ENCODE data around the gene LONP2.

LONP2 gene

GRCh38 chr16:48347191-48347865 lies 103.2 kb downstream of the LONP2 start:
- no peaks in the 10 kb centered on the region for H3F3A ChIP-seq (ENCODE audit: insufficient read depth)
- no peaks in the 10 kb centered on the region for H3K9me2 ChIP-seq (replicated peaks; ENCODE audit: insufficient read depth, low read length)
- no peak overlapping the region for H3K4me2 ChIP-seq (ENCODE audit: low read depth, low read length, poor library complexity, severe bottlenecking)
- no peak overlapping the region for H3K27ac ChIP-seq (ENCODE audit: low read depth, low read length)
- TF ChIP-seq CTCF (IDR thresholded peaks at IDR 0.05; ENCODE audit: insufficient read depth, low read length, poor library complexity, severe bottlenecking) = no peak
- TF ChIP-seq EZH2phosphoT487 (conservative IDR thresholded peaks at IDR 0.05; ENCODE audit: low read length) = no peak
- no peak overlapping the region for H2AFZ ChIP-seq (ENCODE audit: low read depth, low read length, severe bottlenecking)
- H3K27me3 ChIP-seq (ENCODE audit: low read length) = no peaks in the 10 kb centered on the region
- no peaks in the 10 kb centered on the region for H4K20me1 ChIP-seq (ENCODE audit: low read depth, low read length)
- H3K79me2 ChIP-seq (ENCODE audit: insufficient read depth, low read length) = no peaks in the 10 kb centered on the region
- no peak overlapping the region for H3K9ac ChIP-seq (ENCODE audit: low read length)
- no peak overlapping the region for H3K4me3 ChIP-seq (ENCODE audit: insufficient read depth, low read length, poor library complexity, severe bottlenecking)
- H3K36me3 ChIP-seq (ENCODE audit: low read length) = no peaks in the 10 kb centered on the region; the same call in 1 of the 2 replicates
- H3K9me3 ChIP-seq (ENCODE audit: insufficient read depth, low read length) = no peaks in the 10 kb centered on the region

GRCh38 chr16:48347980-48348379 lies 103.9 kb downstream of the LONP2 start:
- H3K27ac ChIP-seq (ENCODE audit: low read depth, low read length) = no peak overlapping the region
- H3F3A ChIP-seq (ENCODE audit: insufficient read depth) = no peaks in the 10 kb centered on the region
- H3K4me2 ChIP-seq (ENCODE audit: low read depth, low read length, poor library complexity, severe bottlenecking) = no peak overlapping the region
- no peaks in the 10 kb centered on the region for H4K20me1 ChIP-seq (ENCODE audit: low read depth, low read length)
- no peaks in the 10 kb centered on the region for H3K9me2 ChIP-seq (replicated peaks; ENCODE audit: insufficient read depth, low read length)
- H2AFZ ChIP-seq (ENCODE audit: low read depth, low read length, severe bottlenecking) = no peak overlapping the region
- TF ChIP-seq CTCF (IDR thresholded peaks at IDR 0.05; ENCODE audit: insufficient read depth, low read length, poor library complexity, severe bottlenecking) = no peak
- no peak for TF ChIP-seq EZH2phosphoT487 (conservative IDR thresholded peaks at IDR 0.05; ENCODE audit: low read length)
- H3K27me3 ChIP-seq (ENCODE audit: low read length) = no peaks in the 10 kb centered on the region
- no peaks in the 10 kb centered on the region; the same call in 1 of the 2 replicates for H3K36me3 ChIP-seq (ENCODE audit: low read length)
- no peak overlapping the region for H3K9ac ChIP-seq (ENCODE audit: low read length)
- no peaks in the 10 kb centered on the region for H3K9me3 ChIP-seq (ENCODE audit: insufficient read depth, low read length)
- H3K79me2 ChIP-seq (ENCODE audit: insufficient read depth, low read length) = no peaks in the 10 kb centered on the region
- no peak overlapping the region for H3K4me3 ChIP-seq (ENCODE audit: insufficient read depth, low read length, poor library complexity, severe bottlenecking)

GRCh38 chr16:48350736-48351135 lies 106.6 kb downstream of the LONP2 start:
- no peak overlapping the region for H3K9ac ChIP-seq (ENCODE audit: low read length)
- H3F3A ChIP-seq (ENCODE audit: insufficient read depth) = no peaks in the 10 kb centered on the region
- no peaks in the 10 kb centered on the region for H4K20me1 ChIP-seq (ENCODE audit: low read depth, low read length)
- no peaks in the 10 kb centered on the region for H3K9me2 ChIP-seq (replicated peaks; ENCODE audit: insufficient read depth, low read length)
- H2AFZ ChIP-seq (ENCODE audit: low read depth, low read length, severe bottlenecking) = no peak overlapping the region
- no peak overlapping the region for H3K4me3 ChIP-seq (ENCODE audit: insufficient read depth, low read length, poor library complexity, severe bottlenecking)
- H3K4me2 ChIP-seq (ENCODE audit: low read depth, low read length, poor library complexity, severe bottlenecking) = no peak overlapping the region
- no peaks in the 10 kb centered on the region for H3K79me2 ChIP-seq (ENCODE audit: insufficient read depth, low read length)
- no peaks in the 10 kb centered on the region for H3K27me3 ChIP-seq (ENCODE audit: low read length)
- no peaks in the 10 kb centered on the region for H3K9me3 ChIP-seq (ENCODE audit: insufficient read depth, low read length)
- no peaks in the 10 kb centered on the region; the same call in 1 of the 2 replicates for H3K36me3 ChIP-seq (ENCODE audit: low read length)
- TF ChIP-seq EZH2phosphoT487 (conservative IDR thresholded peaks at IDR 0.05; ENCODE audit: low read length) = no peak
- TF ChIP-seq CTCF (IDR thresholded peaks at IDR 0.05; ENCODE audit: insufficient read depth, low read length, poor library complexity, severe bottlenecking) = no peak
- no peak overlapping the region for H3K27ac ChIP-seq (ENCODE audit: low read depth, low read length)

All from SU-DHL-6 (cell line).